Brain pericyte (primary cell): ENCODE measurements around the gene CPLANE1.
"Not testable (repeated sequence)": the region's sequence is repeated elsewhere in the genome, so short reads cannot be mapped to it uniquely, and the experiment has no call there.

ENCODE experiments used
- DNase-seq: peaks from one replicate; pipeline ENCODE4 v3.0.0-alpha.2; 2012; ENCODE audit warnings: low read depth, low spot score

CPLANE1 gene

GRCh38 chr5:37121027-37121426 lies 128.1 kb downstream of the CPLANE1 start:
- DNase-seq: no peak

GRCh38 chr5:37120270-37120669 lies 128.9 kb downstream of the CPLANE1 start:
- DNase-seq: no peak

- DNase-seq: no peak
Measured at GRCh38 chr5:37116359-37116758, 132.8 kb downstream of the CPLANE1 start.

- DNase-seq: no peak
Measured at GRCh38 chr5:37112383-37112991, 136.7 kb downstream of the CPLANE1 start.

- DNase-seq: no peak
Measured at GRCh38 chr5:37111426-37112382, 137.5 kb downstream of the CPLANE1 start.

- DNase-seq: no peak
Measured at GRCh38 chr5:37110135-37110534, 139.0 kb downstream of the CPLANE1 start.

- no peak for DNase-seq
Measured at GRCh38 chr5:37109338-37109737, 139.8 kb downstream of the CPLANE1 start.

DNA sequence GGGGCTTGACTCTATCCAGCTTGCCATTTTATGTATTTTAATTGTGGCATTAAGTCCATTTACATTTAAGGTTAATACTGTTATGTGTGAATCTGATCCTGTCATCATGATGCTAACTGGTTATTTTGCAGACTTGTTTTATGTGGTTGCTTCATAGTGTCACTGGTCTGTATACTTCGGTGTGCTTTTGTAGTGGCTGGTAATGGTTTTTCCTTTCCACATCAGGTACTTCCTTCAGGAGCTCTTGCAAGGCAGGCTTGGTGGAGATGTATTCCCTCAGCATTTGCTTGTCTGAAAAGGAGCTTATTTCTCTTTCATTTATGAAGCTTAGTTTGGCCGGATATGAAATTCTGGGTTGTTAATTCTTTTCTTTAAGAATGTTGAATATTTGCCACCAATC lies 145.9 kb downstream of the CPLANE1 start:
- no peak for DNase-seq

DNA sequence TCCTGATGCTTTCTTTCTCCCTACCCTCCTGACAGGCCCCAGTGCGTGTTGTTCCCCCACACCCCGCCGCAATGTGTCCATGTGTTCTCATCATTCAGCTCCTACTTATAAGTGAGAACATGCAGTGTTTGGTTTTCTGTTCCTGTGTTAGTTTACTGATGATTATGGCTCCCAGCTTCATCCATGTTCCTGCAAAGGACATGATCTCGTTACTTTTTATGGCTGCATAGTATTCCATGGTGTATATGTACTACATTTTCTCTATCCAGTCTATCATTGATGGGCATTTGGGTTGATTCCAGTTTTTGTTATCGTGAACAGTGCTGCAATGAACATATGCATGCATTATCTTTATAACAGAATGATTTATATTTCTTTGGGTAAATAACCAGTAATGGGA lies 149.9 kb downstream of the CPLANE1 start:
- DNase-seq: not testable (repeated sequence)

- DNase-seq: not testable (repeated sequence)
Measured at GRCh38 chr5:37093795-37094194, 155.4 kb downstream of the CPLANE1 start.

DNA sequence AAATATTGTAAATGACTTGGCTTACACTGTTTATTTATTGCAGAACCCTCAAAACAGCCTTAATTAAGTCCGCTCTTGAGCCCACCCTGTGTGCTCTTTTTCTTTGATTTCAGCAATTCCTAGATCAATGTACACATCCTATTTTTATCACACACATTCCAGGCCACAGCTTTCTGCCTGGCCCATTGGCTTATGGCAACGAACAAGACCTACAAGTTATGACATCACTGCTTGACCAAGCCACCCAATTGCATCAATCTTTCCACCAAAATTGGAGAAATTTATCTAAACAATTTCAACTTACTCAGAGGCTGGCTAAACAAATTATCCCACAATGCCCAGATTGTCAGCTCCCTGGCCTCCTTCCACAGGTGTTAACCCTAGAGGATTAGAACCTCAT lies 158.4 kb downstream of the CPLANE1 start:
- DNase-seq: no peak

GRCh38 chr5:37090123-37090726 lies 159.0 kb downstream of the CPLANE1 start:
- no peak for DNase-seq

GRCh38 chr5:37088009-37088408 lies 161.2 kb downstream of the CPLANE1 start:
- DNase-seq: no peak

DNA sequence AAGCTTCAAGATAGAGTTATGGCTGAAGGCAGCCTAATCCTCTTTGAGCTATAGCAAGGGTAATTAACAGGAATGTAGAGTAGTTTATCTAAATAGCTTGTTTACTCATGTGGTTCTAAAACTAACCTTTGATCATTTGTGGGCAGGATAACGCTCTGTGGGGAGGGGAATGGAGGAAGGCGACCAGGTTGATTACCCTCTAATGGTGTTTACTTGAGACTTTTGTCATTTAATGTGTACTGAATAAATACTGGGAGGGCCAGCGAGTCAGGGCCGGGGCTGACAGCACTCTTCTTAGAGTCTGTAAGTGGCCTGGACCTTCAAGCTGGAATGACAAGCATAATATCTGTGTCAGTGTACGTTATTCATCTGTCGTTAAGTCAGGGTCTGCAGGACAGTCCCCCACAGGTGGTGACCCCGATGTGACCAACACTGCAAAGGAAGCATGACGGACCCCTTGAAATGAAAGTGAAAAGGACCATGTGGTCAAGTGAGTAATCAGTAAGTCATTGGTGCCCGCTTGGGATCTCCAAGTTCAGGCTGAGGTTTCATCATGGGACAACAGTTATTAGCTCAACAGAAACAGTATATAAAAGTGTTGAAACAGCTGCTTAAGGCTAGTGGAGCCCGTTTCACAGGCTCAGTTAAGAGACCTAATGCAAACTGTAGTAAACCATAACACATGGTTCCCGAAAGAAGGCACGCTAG lies 162.6 kb downstream of the CPLANE1 start:
- no peak for DNase-seq

DNA sequence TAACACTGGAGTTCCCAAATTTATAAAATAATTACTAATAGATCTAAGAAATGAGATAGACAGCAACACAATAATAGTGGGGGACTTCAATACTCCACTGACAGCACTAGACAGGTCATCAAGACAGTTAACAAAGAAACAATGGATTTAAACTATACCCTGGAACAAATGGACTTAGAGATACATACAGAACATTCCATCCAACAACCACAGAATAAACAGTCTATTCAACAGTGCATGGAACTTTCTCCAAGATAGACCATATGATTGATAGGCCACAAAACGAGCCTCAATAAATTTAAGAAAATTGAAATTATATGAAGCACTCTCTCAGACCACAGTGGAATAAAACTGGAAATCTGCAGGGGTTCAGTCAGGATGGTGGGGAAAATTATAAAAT lies 163.2 kb downstream of the CPLANE1 start:
- not testable (repeated sequence) for DNase-seq

DNA sequence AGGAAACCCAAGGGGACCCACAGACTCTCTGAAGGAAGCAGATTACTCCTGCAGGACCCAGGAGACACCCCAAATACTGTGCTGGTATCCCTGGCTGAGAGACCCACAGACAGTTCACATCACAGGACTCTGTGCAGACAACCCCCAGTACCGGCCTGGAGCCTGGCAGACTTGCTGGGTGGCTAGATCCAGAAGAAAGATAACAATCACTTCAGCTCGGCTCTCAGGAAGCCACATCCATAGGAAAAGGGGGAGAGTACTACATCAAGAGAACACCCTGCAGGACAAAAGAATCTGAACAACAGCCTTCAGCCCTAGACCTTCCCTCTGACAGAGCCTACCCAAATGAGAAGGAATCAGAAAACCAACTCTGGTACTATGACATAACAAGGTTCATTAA lies 166.2 kb downstream of the CPLANE1 start:
- not testable (repeated sequence) for DNase-seq

DNA sequence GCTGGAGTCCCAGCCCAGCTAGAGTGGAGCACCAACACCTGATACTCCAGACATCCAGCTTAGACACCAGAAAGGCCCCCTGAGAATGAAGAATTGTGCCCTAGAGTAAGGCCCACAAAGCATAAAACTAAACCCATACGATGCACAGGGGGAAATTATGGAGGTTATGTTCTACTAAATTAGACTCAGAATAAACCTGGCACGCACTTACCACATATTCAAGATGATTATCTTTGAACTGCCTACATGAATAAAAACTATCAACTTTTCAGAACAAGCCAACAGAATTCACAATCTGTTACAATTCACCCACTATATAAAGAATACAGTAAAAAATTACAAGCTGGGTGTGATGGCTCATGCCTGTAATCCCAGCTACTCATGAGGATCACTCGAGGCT lies 168.5 kb downstream of the CPLANE1 start:
- DNase-seq: no peak

- DNase-seq: no peak
Measured at GRCh38 chr5:37077146-37077545, 172.0 kb downstream of the CPLANE1 start.

DNA sequence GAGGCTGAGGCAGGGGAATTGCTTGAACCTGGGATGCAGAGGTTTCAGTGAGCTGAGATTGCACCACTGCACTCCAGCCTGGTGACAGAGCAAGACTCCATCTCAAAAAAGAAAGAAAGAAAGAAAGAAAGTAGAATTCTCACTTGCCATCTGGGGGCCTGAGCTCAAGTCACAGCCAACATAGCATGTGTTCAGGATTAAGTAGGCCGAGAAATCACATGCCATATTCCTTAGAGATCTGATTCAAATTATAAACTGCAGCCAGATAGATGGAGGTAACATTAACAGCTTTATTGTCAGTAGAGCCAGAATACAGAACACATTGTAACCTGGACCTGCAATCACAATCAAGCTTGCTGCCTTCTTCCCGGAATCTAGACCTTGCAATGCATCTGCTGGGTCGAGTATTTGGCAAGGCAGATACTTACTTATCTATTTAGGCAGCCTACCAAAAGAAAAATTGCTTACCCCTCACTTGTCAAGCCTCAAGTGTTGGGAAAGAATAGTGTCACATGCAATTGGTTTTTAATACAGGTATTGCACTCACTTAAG lies 173.7 kb downstream of the CPLANE1 start:
- no peak for DNase-seq

GRCh38 chr5:37071901-37072581 lies 177.1 kb downstream of the CPLANE1 start:
- no peak for DNase-seq

- no peak for DNase-seq
Measured at GRCh38 chr5:37071487-37071886, 177.7 kb downstream of the CPLANE1 start.
